Thyroid gland (tissue), 4 donors: ENCODE results near the gene NXNL2.

Source experiments
- POLR2A ChIP-seq, 2 donors: fragments of 450-650 bp; IDR thresholded peaks; one replicate each; pipeline ENCODE4 v1.6.1; 2017; ENCODE audit warnings: antibody characterized with exemption in 2 of 2, mild to moderate bottlenecking in 2 of 2, moderate library complexity in 1 of 2
- TF ChIP-seq, protein P1 (sequence below), 6 experiments: fragments of 200-600 bp in 3 of 6; fragments of 450-650 bp in 3 of 6; sonication (generic) in 3 of 6; IDR thresholded peaks; one replicate each; pipeline ENCODE4 v1.5.1; 2016 to 2019; ENCODE audit warnings: antibody characterized with exemption in 6 of 6, mild to moderate bottlenecking in 2 of 6, inconsistent platforms in 1 of 6, moderate library complexity in 1 of 6

DNA sequence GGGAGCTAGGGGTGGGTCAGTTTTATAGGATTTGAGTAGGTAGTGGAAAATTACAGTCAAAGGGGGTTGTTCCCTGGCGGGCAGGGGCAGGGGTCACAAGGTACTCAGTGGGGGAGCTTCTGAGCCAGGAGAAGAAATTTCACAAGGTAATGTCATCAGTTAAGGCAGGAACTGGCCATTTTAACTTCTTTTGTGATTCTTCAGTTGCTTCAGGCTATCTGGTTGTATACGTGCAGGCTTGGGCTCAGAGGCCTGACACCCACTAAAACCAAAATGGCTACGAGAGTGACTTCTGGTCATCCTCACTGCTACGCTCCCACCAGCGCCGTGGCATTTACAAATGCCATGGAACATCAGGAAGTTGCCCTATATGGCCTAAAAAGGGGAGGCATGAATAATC is 20.7 kb upstream of the NXNL2 start:
- TF ChIP-seq, protein P1, sequence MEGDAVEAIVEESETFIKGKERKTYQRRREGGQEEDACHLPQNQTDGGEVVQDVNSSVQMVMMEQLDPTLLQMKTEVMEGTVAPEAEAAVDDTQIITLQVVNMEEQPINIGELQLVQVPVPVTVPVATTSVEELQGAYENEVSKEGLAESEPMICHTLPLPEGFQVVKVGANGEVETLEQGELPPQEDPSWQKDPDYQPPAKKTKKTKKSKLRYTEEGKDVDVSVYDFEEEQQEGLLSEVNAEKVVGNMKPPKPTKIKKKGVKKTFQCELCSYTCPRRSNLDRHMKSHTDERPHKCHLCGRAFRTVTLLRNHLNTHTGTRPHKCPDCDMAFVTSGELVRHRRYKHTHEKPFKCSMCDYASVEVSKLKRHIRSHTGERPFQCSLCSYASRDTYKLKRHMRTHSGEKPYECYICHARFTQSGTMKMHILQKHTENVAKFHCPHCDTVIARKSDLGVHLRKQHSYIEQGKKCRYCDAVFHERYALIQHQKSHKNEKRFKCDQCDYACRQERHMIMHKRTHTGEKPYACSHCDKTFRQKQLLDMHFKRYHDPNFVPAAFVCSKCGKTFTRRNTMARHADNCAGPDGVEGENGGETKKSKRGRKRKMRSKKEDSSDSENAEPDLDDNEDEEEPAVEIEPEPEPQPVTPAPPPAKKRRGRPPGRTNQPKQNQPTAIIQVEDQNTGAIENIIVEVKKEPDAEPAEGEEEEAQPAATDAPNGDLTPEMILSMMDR (IDR thresholded peaks at IDR 0.05), result no peak
- no peak for TF ChIP-seq POLR2A (IDR thresholded peaks at IDR 0.05)
